WTC11 (cell line): ENCODE results near the gene CLIP2. TPM values are rescaled to one million over a fixed set of nuclear protein-coding genes. Genes with fewer than 3 reads are reported as not detected.

Source experiments
- ATAC-seq: fragments of 200-7000 bp; cut with Tn5 transposase; 2 replicates; pipeline ENCODE4 v1.10.0; 2021; ENCODE audit warnings: mild to moderate bottlenecking, moderate library complexity
- CTCF ChIA-PET: fragments of 300-600 bp; sonication (Branson Sonifier 250); formaldehyde crosslinking; loops from one replicate; lab custom pipeline; 2021; ENCODE audit warnings: antibody characterized with exemption; lab: Charles Lee
- POLR2A ChIA-PET: fragments of 350-600 bp; sonication (Branson Sonifier 250); formaldehyde crosslinking; loops from one replicate; lab custom pipeline; 2021; ENCODE audit warnings: antibody characterized with exemption; lab: Charles Lee
- DNase-seq: peaks from one replicate; pipeline ENCODE4 v3.0.0; 2021; ENCODE audit warnings: low spot score
- H3K27ac Mint-ChIP-seq: 2 replicates; pipeline ENCODE4 v1.8.0; 2021; ENCODE audit warnings: mixed read lengths
- H3K27me3 Mint-ChIP-seq: 2 replicates; pipeline ENCODE4 v1.8.0; 2021; ENCODE audit warnings: low read depth, mild to moderate bottlenecking, moderate library complexity, mixed read lengths
- H3K36me3 Mint-ChIP-seq: 2 replicates; pipeline ENCODE4 v1.8.0; 2021; ENCODE audit warnings: mixed read lengths
- H3K4me1 Mint-ChIP-seq: 2 replicates; pipeline ENCODE4 v1.8.0; 2022; ENCODE audit warnings: mixed read lengths
- H3K4me3 Mint-ChIP-seq: 2 replicates; pipeline ENCODE4 v1.8.0; 2021; ENCODE audit warnings: mild to moderate bottlenecking, moderate library complexity, mixed read lengths
- H3K9me3 Mint-ChIP-seq: 2 replicates; pipeline ENCODE4 v1.8.0; 2021; ENCODE audit warnings: mixed read lengths
- ARID4B ChIP-seq: sonication (generic); formaldehyde crosslinking; IDR thresholded peaks from 2 replicates; pipeline ENCODE4 v1.8.0; 2023; ENCODE audit warnings: missing genetic modification reagents, mild to moderate bottlenecking, borderline replicate concordance
- CREM ChIP-seq: sonication (generic); formaldehyde crosslinking; IDR thresholded peaks from 2 replicates; pipeline ENCODE4 v1.8.1; 2022; ENCODE audit warnings: mild to moderate bottlenecking, missing genetic modification reagents, moderate library complexity
- CTCF ChIP-seq: fragments of 200-600 bp; IDR thresholded peaks from 2 replicates; pipeline ENCODE4 v1.8.0; 2022; ENCODE audit warnings: antibody characterized with exemption
- GTF2I ChIP-seq: fragments of 250-450 bp; sonication (Bioruptor Pico); conservative IDR thresholded peaks from 2 replicates; pipeline ENCODE4 v1.4.0; 2021; ENCODE audit warnings: mild to moderate bottlenecking
- MAX ChIP-seq: sonication (generic); formaldehyde crosslinking; IDR thresholded peaks from 2 replicates; pipeline ENCODE4 v1.8.0; 2022; ENCODE audit warnings: mild to moderate bottlenecking, missing genetic modification reagents
- MYBL2 ChIP-seq: sonication (generic); formaldehyde crosslinking; IDR thresholded peaks from 2 replicates; pipeline ENCODE4 v1.8.1; 2023; ENCODE audit warnings: mild to moderate bottlenecking, moderate library complexity, missing genetic modification reagents
- NFE2L1 ChIP-seq: sonication (generic); formaldehyde crosslinking; IDR thresholded peaks from 2 replicates; pipeline ENCODE4 v1.8.1; 2023; ENCODE audit warnings: missing genetic modification reagents
- RELA ChIP-seq: sonication (generic); formaldehyde crosslinking; IDR thresholded peaks from 2 replicates; pipeline ENCODE4 v1.8.1; 2022; ENCODE audit warnings: missing genetic modification reagents, mild to moderate bottlenecking, borderline replicate concordance
- SOX15 ChIP-seq: fragments of 250-450 bp; sonication (Bioruptor Pico); IDR thresholded peaks from 2 replicates; pipeline ENCODE4 v1.9.0; 2021; ENCODE audit warnings: mild to moderate bottlenecking
- TEAD4 ChIP-seq: sonication (generic); formaldehyde crosslinking; IDR thresholded peaks from 2 replicates; pipeline ENCODE4 v1.8.0; 2022; ENCODE audit warnings: mild to moderate bottlenecking, missing genetic modification reagents
- ZBTB21 ChIP-seq: sonication (generic); formaldehyde crosslinking; IDR thresholded peaks from 2 replicates; pipeline ENCODE4 v1.8.1; 2023; ENCODE audit warnings: mild to moderate bottlenecking, missing genetic modification reagents, borderline replicate concordance
- ZNF219 ChIP-seq: sonication (generic); formaldehyde crosslinking; IDR thresholded peaks from 2 replicates; pipeline ENCODE4 v1.8.0; 2023; ENCODE audit warnings: missing genetic modification reagents, mild to moderate bottlenecking, borderline replicate concordance
- ZNF423 ChIP-seq: fragments of 250-450 bp; sonication (Bioruptor Pico); IDR thresholded peaks from 2 replicates; pipeline ENCODE4 v2.1.2; 2022; ENCODE audit warnings: mild to moderate bottlenecking, moderate library complexity
- total RNA-seq: library from RNA; stranded (reverse); gene quantifications from 3 replicates; pipeline ENCODE4 v1.2.3, GENCODE V29; 2021

The CLIP2 gene
- total RNA-seq, 1 experiment from 2014 or later = 48.1 TPM

GRCh38 chr7:74449144-74449543, 159.9 kb downstream of the CLIP2 start (continued):
- TF ChIP-seq MAX = no peak
- TF ChIP-seq ZBTB21 = no peak
- TF ChIP-seq SOX15 = no peak
- TF ChIP-seq ZNF423 = no peak
- no peak for TF ChIP-seq NFE2L1 (CRISPR knock-in tag)
- no peak for TF ChIP-seq TEAD4 (CRISPR knock-in tag)

GRCh38 chr7:74449809-74450397, 160.7 kb downstream of the CLIP2 start:
- Mint-ChIP-seq H3K4me1 (peaks cover 7% of the 10 kb centered on the region), H3K4me3 (no peak overlapping the region)
- peak; percentile 88 for DNase-seq
- POLR2A ChIA-PET = interaction anchor here (0.6 kb wide), 1 partner anchor 928 kb away, joined by 3 read pairs; the partner anchor contains the start of gene BAZ1B
- TF ChIP-seq MAX = peak; percentile 35; the same call in 1 of the 2 replicates
- no peak for TF ChIP-seq MYBL2 (CRISPR knock-in tag)
- TF ChIP-seq ZNF423 = peak; percentile 51; the same call in 1 of the 2 replicates
- peak; percentile 85 for TF ChIP-seq CTCF
- no peak for TF ChIP-seq CREM
- TF ChIP-seq GTF2I (CRISPR knock-in tag) = 0 out of 2 replicates have a peak, but pooled peaks have one; percentile 39
- TF ChIP-seq ARID4B (CRISPR knock-in tag) = no peak
- TF ChIP-seq, all 79 proteins: peak for 4
- CTCF ChIA-PET = interaction anchor here (0.6 to 2.0 kb wide), 17 partner anchors 9 to 196 kb away, joined by 3 to 12 read pairs (median 4); partner anchors contain the start of gene RFC2
- no peak overlapping the region for H3K27ac Mint-ChIP-seq
- peak; percentile 86 for ATAC-seq
- no peaks in the 10 kb centered on the region for H3K36me3 Mint-ChIP-seq
- H3K27me3 Mint-ChIP-seq = no peaks in the 10 kb centered on the region
- H3K9me3 Mint-ChIP-seq = no peaks in the 10 kb centered on the region

GRCh38 chr7:74452748-74453321, 163.6 kb downstream of the CLIP2 start:
- ATAC-seq = no peak
- no peak for DNase-seq
- Mint-ChIP-seq H3K27me3 (no peaks in the 10 kb centered on the region), H3K9me3 (no peaks in the 10 kb centered on the region)
- TF ChIP-seq ZNF219 (CRISPR knock-in tag) = no peak
- no peak for TF ChIP-seq CREM
- no peak for TF ChIP-seq RELA (CRISPR knock-in tag)
- TF ChIP-seq, all 79 proteins: peak for 0
- H3K4me1 Mint-ChIP-seq = peaks cover 13% of the 10 kb centered on the region
- H3K4me3 Mint-ChIP-seq = peak overlapping the region; percentile 55
- H3K36me3 Mint-ChIP-seq = no peaks in the 10 kb centered on the region
- ChIA-PET POLR2A (no interaction called here), CTCF (interaction anchor here (1.0 to 1.2 kb wide), 2 partner anchors 35 to 247 kb away, joined by 3 read pairs; no protein-coding TSS in a partner anchor)
- H3K27ac Mint-ChIP-seq = peak overlapping the region; percentile 20; the same call in 1 of the 2 replicates
